Measurements from ENCODE around the gene CFH.
"Not testable (repeated sequence)": the region's sequence is repeated elsewhere in the genome, so short reads cannot be mapped to it uniquely, and the experiment has no call there.

Gene CFH

GRCh38 chr1:196651637-196652215, at the start of gene CFH:
Gene CFH (plus strand): TSS chr1:196652043. CDS start chr1:196652118, 75 bp downstream.
- DNase-seq: no peak

- DNase-seq: no peak
Observed at GRCh38 chr1:196603651-196604050, 48.2 kb upstream of the CFH start.

- no peak for DNase-seq
Observed at GRCh38 chr1:196607981-196608380, 43.9 kb upstream of the CFH start.

GRCh38 chr1:196608390-196609369, 43.2 kb upstream of the CFH start, which contains the start of gene KCNT2:
Gene KCNT2 (minus strand): TSS chr1:196608440. CDS start chr1:196608309, 131 bp downstream.
- no peak for DNase-seq

GRCh38 chr1:196609370-196609737, 42.5 kb upstream of the CFH start:
- DNase-seq: no peak

GRCh38 chr1:196611873-196612272, 40.0 kb upstream of the CFH start:
- no peak for DNase-seq

GRCh38 chr1:196619721-196620120, 32.1 kb upstream of the CFH start:
- DNase-seq: no peak

- DNase-seq: no peak
Observed at GRCh38 chr1:196623079-196623478, 28.8 kb upstream of the CFH start.

- no peak for DNase-seq
Observed at GRCh38 chr1:196628838-196629237, 23.0 kb upstream of the CFH start.

GRCh38 chr1:196637606-196638005, 14.2 kb upstream of the CFH start:
- no peak for DNase-seq

- no peak for DNase-seq
Observed at GRCh38 chr1:196638466-196638865, 13.4 kb upstream of the CFH start.

- DNase-seq: not testable (repeated sequence)
Observed at GRCh38 chr1:196639291-196639690, 12.6 kb upstream of the CFH start.

GRCh38 chr1:196640976-196641375, 10.9 kb upstream of the CFH start:
- no peak for DNase-seq

- DNase-seq: no peak
Observed at GRCh38 chr1:196649990-196650389, 1.9 kb upstream of the CFH start.

- no peak for DNase-seq
Observed at GRCh38 chr1:196650403-196650802, 1.4 kb upstream of the CFH start.

GRCh38 chr1:196651079-196651478, 764 bp upstream of the CFH start:
- no peak for DNase-seq

- no peak for DNase-seq
Observed at GRCh38 chr1:196654271-196654670, 2.4 kb downstream of the CFH start.

- DNase-seq: no peak
Observed at GRCh38 chr1:196655071-196655470, 3.2 kb downstream of the CFH start.

- no peak for DNase-seq
Observed at GRCh38 chr1:196655494-196655893, 3.7 kb downstream of the CFH start.

GRCh38 chr1:196659471-196659870, 7.6 kb downstream of the CFH start:
- no peak for DNase-seq

GRCh38 chr1:196660272-196660671, 8.4 kb downstream of the CFH start:
- no peak for DNase-seq

- DNase-seq: no peak
Observed at GRCh38 chr1:196660852-196661251, 9.0 kb downstream of the CFH start.

- DNase-seq: no peak
Observed at GRCh38 chr1:196661345-196661744, 9.5 kb downstream of the CFH start.

- no peak for DNase-seq
Observed at GRCh38 chr1:196667131-196667530, 15.3 kb downstream of the CFH start.

All from NCI-H187 treated with DMSO at 0.1 percent for 48 hours (cell line).